Esophagus muscularis mucosa (tissue), 4 donors: ENCODE data around the gene LRRN1. TPM values are rescaled to one million over a fixed set of nuclear protein-coding genes. Genes with fewer than 3 reads are reported as not detected.

Experiments
- DNase-seq: peaks from one replicate; pipeline ENCODE4 v3.0.0-alpha.2; 2017; ENCODE audit errors: extremely low spot score
- H3K27ac ChIP-seq, 4 donors: fragments of 200-600 bp; sonication (generic); replicated peaks in 1 of 4; 1 replicate in 3 of 4; 2 replicates in 1 of 4; pipeline ENCODE4 v1.5.1; 2016 to 2019; ENCODE audit warnings: mild to moderate bottlenecking in 1 of 4
- H3K27me3 ChIP-seq, 4 donors: fragments of 200-600 bp; sonication (generic); one replicate each; pipeline versions ENCODE4 v1.5.1 to v1.6.0; 2016 to 2019
- H3K36me3 ChIP-seq, 4 donors: fragments of 200-600 bp; sonication (generic); one replicate each; pipeline ENCODE4 v1.5.1; 2016 to 2019
- H3K4me1 ChIP-seq, 4 donors: fragments of 200-600 bp; sonication (generic); one replicate each; pipeline ENCODE4 v1.5.1; 2016 to 2019
- H3K4me3 ChIP-seq, 4 donors: fragments of 200-600 bp; sonication (generic); 1 replicate in 2 of 4; 2 replicates in 2 of 4; pipeline ENCODE4 v1.5.1; 2016 to 2019; ENCODE audit warnings: mild to moderate bottlenecking in 4 of 4, moderate library complexity in 1 of 4
- H3K9me3 ChIP-seq, 4 donors: fragments of 200-600 bp; sonication (generic); 1 replicate in 3 of 4; 2 replicates in 1 of 4; pipeline ENCODE4 v1.5.1; 2016 to 2019
- CTCF ChIP-seq, 3 experiments: fragments of 200-600 bp in 2 of 3; fragments of 450-650 bp in 1 of 3; sonication (generic) in 2 of 3; IDR thresholded peaks; one replicate each; pipeline ENCODE4 v1.5.1; 2017 to 2019; ENCODE audit warnings: antibody characterized with exemption in 3 of 3, mild to moderate bottlenecking in 2 of 3, moderate library complexity in 1 of 3
- EP300 ChIP-seq: sonication (generic); formaldehyde crosslinking; IDR thresholded peaks from one replicate; pipeline ENCODE4 v1.6.1; 2017; ENCODE audit warnings: antibody characterized with exemption
- POLR2A ChIP-seq: fragments of 450-650 bp; IDR thresholded peaks from one replicate; pipeline ENCODE4 v1.6.1; 2017; ENCODE audit warnings: antibody characterized with exemption, moderate library complexity, mild to moderate bottlenecking, low read depth
- POLR2AphosphoS5 ChIP-seq, 2 donors: sonication (generic); formaldehyde crosslinking; IDR thresholded peaks; one replicate each; pipeline ENCODE4 v1.6.1; 2017; ENCODE audit warnings: antibody characterized with exemption in 2 of 2
- WGBS: methylation state at CpG from one replicate; pipeline ENCODE4 v1.1.5; 2018; 5-methylcytosine and 5-hydroxymethylcytosine counted together
- intact Hi-C: fragments of 100-400 bp; cut with DNase I; formaldehyde crosslinking; loops from one replicate; pipeline ENCODE4 v1.15.1; 2023
- total RNA-seq, 4 donors: library from RNA; depleted of rRNA; stranded (reverse); fragments of >200 nt; gene quantifications; one replicate each; pipeline versions ENCODE4 v1.1.0 to v1.2.1, GENCODE V29; 2016

The LRRN1 gene
- total RNA-seq, 4 donors from 2014 or later = 0.83 to 4.6 (median 2.7) TPM

DNA sequence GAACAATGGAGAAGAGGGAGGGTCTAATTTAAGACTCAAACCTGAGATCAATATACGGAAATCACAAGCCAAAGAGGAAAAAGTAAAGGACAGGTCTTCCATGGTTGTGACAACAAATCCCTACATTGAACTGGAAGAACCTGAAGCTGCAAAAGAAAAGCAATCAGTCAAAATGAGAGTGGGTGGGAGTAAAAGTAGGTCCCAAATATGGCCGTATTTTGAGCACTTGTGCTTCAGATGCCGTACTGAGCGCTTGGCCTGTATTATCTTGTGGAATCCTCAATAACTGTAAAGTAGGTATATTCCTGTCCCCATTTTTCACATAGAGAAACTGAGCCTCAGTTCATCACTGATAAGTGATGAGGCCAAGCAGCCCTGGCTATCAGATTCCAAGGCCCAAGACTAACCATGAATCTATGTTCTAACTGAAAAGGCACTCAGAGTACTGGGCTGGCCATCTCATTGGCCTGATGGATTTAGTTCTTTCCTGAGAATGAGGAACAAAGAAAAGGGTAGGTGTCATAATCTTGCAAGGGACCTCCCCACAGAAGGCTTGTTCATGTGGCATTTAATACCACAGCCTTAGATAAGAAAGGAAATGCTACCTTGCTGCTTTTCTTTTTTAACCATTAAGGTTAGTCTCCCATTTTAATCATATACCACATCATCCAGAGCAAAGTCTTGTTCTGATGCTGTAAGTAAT is 52.5 kb downstream of the LRRN1 start:
- intact Hi-C loops = no loop called here
- Histone ChIP-seq H3K9me3 (no peaks in the 10 kb centered on the region), H3K36me3 (no peaks in the 10 kb centered on the region), H3K27ac (no peak overlapping the region), H3K27me3 (no peaks in the 10 kb centered on the region), H3K4me3 (no peak overlapping the region), H3K4me1 (no peaks in the 10 kb centered on the region)
- WGBS = 88% methylated on average over 4 of the region's 4 CpGs
- no peak for DNase-seq
- no peak for TF ChIP-seq POLR2AphosphoS5 (IDR thresholded peaks at IDR 0.05)

DNA sequence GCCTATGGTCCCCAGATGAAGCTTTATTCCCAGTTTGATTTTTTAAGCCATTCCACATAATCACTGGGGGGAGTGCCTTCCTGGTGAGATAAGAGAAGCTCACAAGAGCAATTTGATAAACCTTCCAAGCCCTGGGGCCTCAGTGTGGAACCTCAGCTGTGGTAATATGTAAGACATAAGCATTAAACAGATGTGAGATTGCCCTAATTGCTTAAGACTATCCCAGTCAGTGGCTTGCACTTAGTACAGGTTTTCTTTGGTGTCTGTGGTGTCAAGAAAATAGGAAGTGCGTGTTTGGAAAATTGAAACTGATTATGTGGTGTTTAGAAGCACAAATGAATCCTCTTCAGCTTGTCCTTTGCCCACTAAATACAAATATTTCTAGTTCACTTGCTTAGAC is 54.3 kb downstream of the LRRN1 start:
- Histone ChIP-seq H3K36me3 (no peaks in the 10 kb centered on the region), H3K27ac (no peak overlapping the region), H3K9me3 (no peaks in the 10 kb centered on the region), H3K27me3 (no peaks in the 10 kb centered on the region), H3K4me3 (no peak overlapping the region), H3K4me1 (no peaks in the 10 kb centered on the region)
- WGBS = 81% methylated on average over 1 of the region's 1 CpG
- TF ChIP-seq EP300 = no peak
- no peak for TF ChIP-seq POLR2AphosphoS5 (IDR thresholded peaks at IDR 0.05)
- TF ChIP-seq POLR2A = no peak
- TF ChIP-seq CTCF (IDR thresholded peaks at IDR 0.05) = no peak
- DNase-seq = no peak
- intact Hi-C loops = no loop called here

- intact Hi-C loops = no loop called here
- no peak for DNase-seq
- no peak overlapping the region for H3K27ac ChIP-seq
- H3K4me1 ChIP-seq = no peaks in the 10 kb centered on the region
- no peaks in the 10 kb centered on the region for H3K36me3 ChIP-seq
- H3K4me3 ChIP-seq = no peak overlapping the region
- TF ChIP-seq EP300 (no peak), POLR2AphosphoS5 (IDR thresholded peaks at IDR 0.05) (no peak), CTCF (IDR thresholded peaks at IDR 0.05) (no peak)
- H3K27me3 ChIP-seq = no peaks in the 10 kb centered on the region
- no peaks in the 10 kb centered on the region for H3K9me3 ChIP-seq
Measured at GRCh38 chr3:3855056-3855455, 55.8 kb downstream of the LRRN1 start.

DNA sequence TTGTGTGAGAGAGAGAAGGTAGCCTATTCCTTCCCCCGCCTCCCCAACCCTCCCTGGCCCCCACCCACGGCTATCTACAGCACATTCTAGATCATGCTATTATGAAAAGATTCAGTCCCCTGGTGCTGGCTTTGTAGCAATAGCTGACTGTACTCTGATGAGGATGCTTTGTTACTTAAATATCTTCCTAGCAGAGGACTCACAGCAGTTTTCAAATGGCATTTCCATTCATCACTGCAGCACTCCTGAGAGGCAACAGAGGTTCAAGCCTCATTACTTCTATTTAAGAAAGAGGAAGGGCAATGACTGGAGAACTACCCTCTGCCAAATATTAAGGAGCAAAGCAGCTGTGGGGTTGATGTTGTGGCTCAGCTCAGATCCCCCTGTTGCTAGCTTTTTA is 61.0 kb downstream of the LRRN1 start:
- intact Hi-C loops = no loop called here
- TF ChIP-seq EP300 (no peak), CTCF (IDR thresholded peaks at IDR 0.05) (no peak), POLR2A (no peak), POLR2AphosphoS5 (IDR thresholded peaks at IDR 0.05) (no peak)
- no peaks in the 10 kb centered on the region for H3K36me3 ChIP-seq
- H3K4me1 ChIP-seq = no peaks in the 10 kb centered on the region
- no peak overlapping the region for H3K4me3 ChIP-seq
- H3K27me3 ChIP-seq = no peaks in the 10 kb centered on the region
- no peak overlapping the region for H3K27ac ChIP-seq
- WGBS = 77% methylated on average over 2 of the region's 2 CpGs
- H3K9me3 ChIP-seq = no peaks in the 10 kb centered on the region
- DNase-seq = no peak

- DNase-seq = no peak
- Histone ChIP-seq H3K9me3 (no peaks in the 10 kb centered on the region), H3K36me3 (no peaks in the 10 kb centered on the region), H3K27ac (no peak overlapping the region), H3K27me3 (no peaks in the 10 kb centered on the region), H3K4me3 (no peak overlapping the region), H3K4me1 (no peaks in the 10 kb centered on the region)
- intact Hi-C loops = no loop called here
- TF ChIP-seq CTCF (IDR thresholded peaks at IDR 0.05) (no peak), POLR2AphosphoS5 (IDR thresholded peaks at IDR 0.05) (no peak), EP300 (no peak), POLR2A (no peak)
- WGBS = 88% methylated on average over 5 of the region's 5 CpGs
Measured at GRCh38 chr3:3862534-3862933, 63.3 kb downstream of the LRRN1 start.
